GM19193 (cell line): ENCODE results near the gene SMURF2.

Experiments
- POLR2A ChIP-seq: IDR thresholded peaks from 4 replicates; pipeline ENCODE4 v1.6.1; 2011; ENCODE audit not compliant: insufficient read depth, insufficient read length; ENCODE audit errors: extremely low read depth

SMURF2 gene

GRCh38 chr17:64500862-64501765 lies 161.0 kb downstream of the SMURF2 start:
- no peak for TF ChIP-seq POLR2A

GRCh38 chr17:64500487-64500859 lies 161.6 kb downstream of the SMURF2 start:
- no peak for TF ChIP-seq POLR2A

GRCh38 chr17:64499805-64500486 lies 162.2 kb downstream of the SMURF2 start:
- TF ChIP-seq POLR2A, result no peak

- no peak for TF ChIP-seq POLR2A
These were observed 163.6 kb downstream of the SMURF2 start for GRCh38 chr17:64498308-64499203.

- no peak for TF ChIP-seq POLR2A
These were observed 164.5 kb downstream of the SMURF2 start for GRCh38 chr17:64497565-64498035.

- TF ChIP-seq POLR2A, result peak; percentile 92
These were observed 165.1 kb downstream of the SMURF2 start, which contains the start of gene POLG2 for GRCh38 chr17:64496786-64497564. TSS of gene POLG2 (minus strand) at chr17:64497054. CDS start at chr17:64496968, 86 bp downstream.

- no peak for TF ChIP-seq POLR2A
These were observed 165.7 kb downstream of the SMURF2 start for GRCh38 chr17:64496348-64496785.
